Endothelial cell of umbilical vein (primary cell): Measurements from ENCODE around the gene VCX3A. TPM values are rescaled to one million over a fixed set of nuclear protein-coding genes. Genes with fewer than 3 reads are reported as not detected.
"Not testable (repeated sequence)": the region's sequence is repeated elsewhere in the genome, so short reads cannot be mapped to it uniquely, and the experiment has no call there.

Experiments used
- Bru-seq: library from RNA; stranded (reverse); fragments of 400-500 nt; gene quantifications from one replicate; lab custom pipeline; 2021; lab: Mats Ljungman, UMichigan
- BruChase-seq, 2 experiments: library from RNA; stranded (reverse); fragments of 400-500 nt; gene quantifications; one replicate each; lab custom pipeline; 2021; lab: Mats Ljungman, UMichigan
- BruUV-seq: library from RNA; stranded (reverse); fragments of 400-500 nt; replicated peaks from 2 replicates; lab custom pipeline; 2021; lab: Mats Ljungman, UMichigan
- CTCF ChIA-PET: fragments of 300-600, 350-600 bp; sonication (Branson Sonifier 250); formaldehyde crosslinking; loops from one replicate; lab custom pipeline; 2021; ENCODE audit warnings: antibody characterized with exemption, inconsistent platforms; lab: Charles Lee
- POLR2A ChIA-PET: fragments of 300-600, 350-600 bp; sonication (Branson Sonifier 250); formaldehyde crosslinking; loops from one replicate; lab custom pipeline; 2021; ENCODE audit warnings: antibody characterized with exemption, inconsistent platforms; lab: Charles Lee
- DNase-seq: peaks from one replicate; pipeline ENCODE4 v3.0.0-alpha.2; 2011; ENCODE audit warnings: low read depth, low spot score
- FAIRE-seq: peaks from 2 replicates; lab custom pipeline; 2011; peaks lifted over from hg19 to GRCh38; lab: Jason Lieb, UNC
- H2AFZ ChIP-seq: 2 replicates; pipeline ENCODE4 v1.6.0; 2012; ENCODE audit warnings: low read depth, low read length, control low read depth, inconsistent platforms
- H3K27ac ChIP-seq: 2 replicates; pipeline ENCODE4 v1.5.1; 2011; ENCODE audit warnings: low read depth, mild to moderate bottlenecking, control low read depth, low read length, moderate library complexity; ENCODE audit not compliant: insufficient read depth
- H3K27me3 ChIP-seq, 2 experiments: 2 replicates each; pipeline versions ENCODE4 v1.6.0 to v1.6.1; 2011; ENCODE audit warnings: low read length in 2 of 2, mixed read lengths in 1 of 2; ENCODE audit not compliant: control insufficient read depth in 2 of 2, insufficient read depth in 2 of 2
- H3K36me3 ChIP-seq, 2 experiments: 2 replicates in 1 of 2; 3 replicates in 1 of 2; pipeline ENCODE4 v1.5.1; 2011; ENCODE audit warnings: low read length in 2 of 2, mild to moderate bottlenecking in 1 of 2, moderate library complexity in 1 of 2; ENCODE audit not compliant: control insufficient read depth in 2 of 2, insufficient read depth in 2 of 2; ENCODE audit errors: extremely low read depth in 1 of 2
- H3K4me1 ChIP-seq: 3 replicates; pipeline ENCODE4 v1.5.1; 2011; ENCODE audit warnings: mild to moderate bottlenecking, low read length; ENCODE audit not compliant: control insufficient read depth, insufficient read depth; ENCODE audit errors: extremely low read depth
- H3K4me2 ChIP-seq: 2 replicates; pipeline ENCODE4 v1.6.1; 2011; ENCODE audit warnings: low read length, control low read depth, mixed read lengths; ENCODE audit not compliant: insufficient read depth
- H3K4me3 ChIP-seq, 3 experiments: fragments of 200-600 bp in 1 of 3; sonication (generic), shearing (Covaris generic) in 1 of 3; replicated peaks in 1 of 3; 2 replicates each; pipeline ENCODE4 v1.5.1; 2011 to 2016; ENCODE audit warnings: control low read depth in 3 of 3, low read length in 3 of 3, mild to moderate bottlenecking in 2 of 3, inconsistent platforms in 1 of 3, low read depth in 1 of 3, moderate library complexity in 1 of 3; ENCODE audit not compliant: insufficient read depth in 1 of 3
- H3K79me2 ChIP-seq: 2 replicates; pipeline ENCODE4 v1.6.0; 2012; ENCODE audit warnings: low read length, inconsistent platforms; ENCODE audit not compliant: control insufficient read depth, insufficient read depth
- H3K9ac ChIP-seq: replicated peaks from 2 replicates; pipeline ENCODE3; 2011; ENCODE audit warnings: low read length, control low read depth; ENCODE audit not compliant: insufficient read depth; ENCODE audit errors: extremely low read depth
- H3K9me1 ChIP-seq: replicated peaks from 3 replicates; pipeline ENCODE4 v1.6.0; 2011; ENCODE audit warnings: mild to moderate bottlenecking, low read length; ENCODE audit not compliant: control insufficient read depth, insufficient read depth; ENCODE audit errors: extremely low read depth
- H3K9me3 ChIP-seq: replicated peaks from 2 replicates; pipeline ENCODE4 v1.5.1; 2012; ENCODE audit warnings: low read length, inconsistent platforms; ENCODE audit not compliant: control insufficient read depth, insufficient read depth
- H4K20me1 ChIP-seq: replicated peaks from 2 replicates; pipeline ENCODE3; 2011; ENCODE audit warnings: mild to moderate bottlenecking, low read length; ENCODE audit not compliant: control insufficient read depth, insufficient read depth; ENCODE audit errors: extremely low read depth
- CTCF ChIP-seq, 2 donors: IDR thresholded peaks; 1 replicate in 1 of 2; 2 replicates in 1 of 2; pipeline ENCODE4 v1.5.1; 2011; ENCODE audit warnings: low read length in 2 of 2, mild to moderate bottlenecking in 2 of 2, moderate library complexity in 2 of 2, control low read depth in 1 of 2, inconsistent platforms in 1 of 2, low read depth in 1 of 2; ENCODE audit not compliant: insufficient read depth in 1 of 2; ENCODE audit errors: extremely low read depth in 1 of 2
- EZH2 ChIP-seq: IDR thresholded peaks from 2 replicates; pipeline ENCODE4 v1.6.1; 2012; ENCODE audit warnings: borderline replicate concordance, low read depth, mild to moderate bottlenecking, moderate library complexity, low read length, inconsistent platforms; ENCODE audit not compliant: severe bottlenecking
- FOS ChIP-seq: IDR thresholded peaks from 2 replicates; pipeline ENCODE4 v1.6.1; 2011; ENCODE audit warnings: mild to moderate bottlenecking, low read length, moderate library complexity, borderline replicate concordance; ENCODE audit not compliant: insufficient read depth
- GATA2 ChIP-seq: IDR thresholded peaks from 2 replicates; pipeline ENCODE4 v1.7.0; 2011; ENCODE audit warnings: low read depth, mild to moderate bottlenecking, moderate library complexity, mixed read lengths, low read length; ENCODE audit not compliant: insufficient read length, insufficient read depth
- JUN ChIP-seq: IDR thresholded peaks from 2 replicates; pipeline ENCODE4 v1.6.1; 2011; ENCODE audit warnings: borderline replicate concordance, low read depth; ENCODE audit not compliant: insufficient read length, insufficient read depth
- MAX ChIP-seq: IDR thresholded peaks from 2 replicates; pipeline ENCODE4 v1.6.1; 2011; ENCODE audit not compliant: insufficient read depth, insufficient read length
- MYC ChIP-seq: IDR thresholded peaks from one replicate; pipeline ENCODE4 v1.6.1; 2011; ENCODE audit warnings: mild to moderate bottlenecking, low read depth, low read length
- POLR2A ChIP-seq: IDR thresholded peaks from 2 replicates; pipeline ENCODE4 v1.6.1; 2012; ENCODE audit warnings: low read depth, mild to moderate bottlenecking, control low read depth, low read length
- POLR2AphosphoS5 ChIP-seq: IDR thresholded peaks from 2 replicates; pipeline ENCODE4 v1.6.1; 2012; ENCODE audit warnings: low read depth, mild to moderate bottlenecking, control low read depth, low read length, moderate library complexity; ENCODE audit not compliant: insufficient read depth
- dilution Hi-C: fragments of 300-500 bp; cut with MboI; formaldehyde crosslinking; loops from one replicate; pipeline ENCODE4 v1.15.0; 2019; ENCODE audit warnings: low sequenced_read_pairs; ENCODE audit not compliant: extremely low pct_ligation_motif_present
- intact Hi-C: fragments of 100-400 bp; cut with micrococcal nuclease; formaldehyde crosslinking; loops from one replicate; pipeline ENCODE4 v1.10.0; 2022
- long read RNA-seq: library from polyadenylated mRNA; stranded (forward); transcript quantifications from one replicate; pipeline ENCODE4 v2.0.0, GENCODE V29; 2021
- polyA minus RNA-seq, 3 experiments: library from RNA; depleted of rRNA, polyadenylated mRNA; stranded (reverse); fragments of >200 nt; gene quantifications; 1 replicate in 1 of 3; 2 replicates in 2 of 3; pipeline ENCODE4 v1.2.3, GENCODE V29; 2011
- polyA plus RNA-seq, 4 experiments: library from polyadenylated mRNA; depleted of rRNA in 3 of 4; stranded (reverse) in 3 of 4; unstranded in 1 of 4; fragments of >200 nt; gene quantifications; 2 replicates each; pipeline versions ENCODE4 v1.2.1 to v1.2.3, GENCODE V29; 2011 to 2012; ENCODE audit warnings: missing spikeins in 1 of 4
- total RNA-seq: library from RNA; stranded (reverse); gene quantifications from 2 replicates; pipeline ENCODE4 v1.2.3, GENCODE V29; 2021

VCX3A gene
- not detected in 2 replicates for total RNA-seq
- polyA plus RNA-seq, result not detected in 2 replicates
- polyA plus RNA-seq (2011; cell fraction: cytosol; rRNA removed), result not detected in 2 replicates
- not detected in 2 replicates for polyA plus RNA-seq (2011; cell fraction: nucleus; rRNA removed)
- not detected in 2 replicates for polyA plus RNA-seq (2012)
- polyA minus RNA-seq, result not detected in 2 replicates
- polyA minus RNA-seq (2011; cell fraction: cytosol; rRNA and poly(A)+ RNA removed), result not detected
- not detected in 2 replicates for polyA minus RNA-seq (2011; cell fraction: nucleus; rRNA and poly(A)+ RNA removed)
- not detected for Bru-seq, nascent RNA
- BruChase-seq, experiment 1, labeled RNA remaining after a 6-hour chase, result not detected
- BruChase-seq, experiment 2, labeled RNA remaining after a 2-hour chase, result not detected
- long read RNA-seq, result 0 reads

- CTCF ChIA-PET, H3K4me1 ChIP-seq, H4K20me1 ChIP-seq, H3K36me3 ChIP-seq, FAIRE-seq, intact Hi-C loops, H3K27ac ChIP-seq, H3K27me3 ChIP-seq, H3K4me2 ChIP-seq, H3K9me3 ChIP-seq, H3K9ac ChIP-seq, H2AFZ ChIP-seq, dilution Hi-C loops, H3K79me2 ChIP-seq, POLR2A ChIA-PET, H3K9me1 ChIP-seq, DNase-seq, BruUV-seq, H3K4me3 ChIP-seq: not testable (repeated sequence)
These were observed at the start of gene VCX3A for GRCh38 chrX:6535018-6535417. Gene VCX3A, minus strand, starts transcription at chrX:6535118. Its CDS starts 621 bp downstream, at chrX:6534497.

- H3K9me3 ChIP-seq, result no peaks in the 10 kb centered on the region
- H3K27ac ChIP-seq, result no peak overlapping the region
- no peak overlapping the region for H3K4me2 ChIP-seq
- POLR2A ChIA-PET, result no interaction called here
- H3K9ac ChIP-seq, result no peak overlapping the region
- TF ChIP-seq EZH2 (no peak), MYC (no peak), CTCF (IDR thresholded peaks at IDR 0.05; ENCODE audit: extremely low read depth in 1 of 2, insufficient read depth in 1 of 2, low read depth in 1 of 2, low read length in 2 of 2) (no peak), FOS (no peak), GATA2 (no peak), JUN (no peak), POLR2AphosphoS5 (no peak), POLR2A (no peak), MAX (no peak)
- CTCF ChIA-PET, result no interaction called here
- H3K27me3 ChIP-seq, result no peaks in the 10 kb centered on the region
- H3K4me1 ChIP-seq, result no peaks in the 10 kb centered on the region
- no peaks in the 10 kb centered on the region for H4K20me1 ChIP-seq
- dilution Hi-C loops (no loop called here), intact Hi-C loops (no loop called here)
- no TSS peak for BruUV-seq
- H3K4me3 ChIP-seq, result no peak overlapping the region
- no peaks in the 10 kb centered on the region for H3K36me3 ChIP-seq
- H3K9me1 ChIP-seq, result no peaks in the 10 kb centered on the region
- no peak for FAIRE-seq
- H2AFZ ChIP-seq, result no peak overlapping the region
- H3K79me2 ChIP-seq, result no peaks in the 10 kb centered on the region
- DNase-seq, result no peak
These were observed 39.8 kb upstream of the VCX3A start for GRCh38 chrX:6574762-6575161.
